ENCODE results near the gene GALNTL6.

The GALNTL6 gene

DNA sequence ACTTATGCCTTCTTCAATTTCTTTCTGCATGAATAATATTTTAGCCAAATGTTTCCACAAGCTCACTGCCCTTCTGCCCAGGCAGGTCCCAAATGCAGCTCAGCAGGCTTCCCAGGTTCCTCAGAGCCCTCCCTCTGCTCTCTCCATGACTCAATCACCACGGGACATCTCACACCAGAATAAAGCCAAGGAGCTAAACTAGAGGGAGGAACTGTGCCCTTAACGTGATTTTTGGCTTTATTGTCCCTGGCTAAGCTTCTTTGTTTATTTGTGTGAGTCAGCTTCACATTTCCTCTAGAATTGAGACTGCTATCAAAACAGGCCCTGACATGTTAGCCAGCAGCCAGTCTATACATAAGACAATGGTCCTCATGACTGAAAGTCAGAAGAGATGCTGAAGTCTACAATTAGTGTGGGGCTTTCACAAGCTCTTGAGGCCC lies 1169.0 kb downstream of the GALNTL6 start:
- no peak for DNase-seq (ENCODE audit: low read depth in 2 of 2)

DNA sequence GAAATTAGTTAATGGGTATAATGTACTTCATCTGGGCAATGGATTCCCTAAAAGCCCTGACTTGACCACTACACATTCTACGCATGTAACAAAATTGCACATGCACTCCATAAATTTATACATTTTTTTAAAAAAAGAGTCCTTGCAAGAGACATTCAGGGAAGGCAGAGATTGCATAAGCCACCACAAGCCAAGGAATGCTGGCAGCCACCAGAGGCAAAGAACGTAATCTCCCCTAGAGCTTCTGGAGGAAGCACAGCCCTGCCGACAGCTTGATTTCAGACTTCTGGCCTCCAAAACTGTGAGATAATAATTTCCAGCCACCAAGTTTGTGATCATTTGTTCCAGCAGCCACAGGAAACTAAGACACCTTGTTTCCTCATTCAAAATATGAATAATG lies 1169.8 kb downstream of the GALNTL6 start:
- no peak for DNase-seq (ENCODE audit: low read depth in 2 of 2)

DNA sequence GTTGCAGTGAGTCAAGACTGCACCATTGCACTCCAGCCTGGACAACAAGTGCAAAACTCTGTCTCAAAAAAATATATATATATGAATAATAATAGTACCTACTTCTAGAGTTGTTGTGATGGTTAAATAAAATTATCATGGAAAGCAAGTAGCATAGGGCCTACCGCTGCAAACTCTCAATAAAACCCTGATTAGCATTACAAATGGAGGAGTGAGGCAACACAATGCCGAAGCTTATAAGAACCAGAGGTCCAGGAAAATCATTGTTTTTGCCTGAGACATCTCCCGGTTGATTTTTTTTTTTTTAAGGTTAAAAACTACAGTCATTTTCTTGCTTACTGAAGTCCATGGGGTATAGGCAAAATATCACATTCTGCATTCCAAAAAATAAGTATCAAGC lies 1170.4 kb downstream of the GALNTL6 start:
- DNase-seq (ENCODE audit: low read depth in 2 of 2) = no peak

- DNase-seq (ENCODE audit: low read depth in 2 of 2) = no peak
Observed at GRCh38 chr4:172985552-172985951, 1172.3 kb downstream of the GALNTL6 start.

- no peak for DNase-seq (ENCODE audit: low read depth in 2 of 2)
Observed at GRCh38 chr4:172986114-172986513, 1172.9 kb downstream of the GALNTL6 start.

- DNase-seq (ENCODE audit: low read depth in 2 of 2) = no peak
Observed at GRCh38 chr4:172989984-172990820, 1177.0 kb downstream of the GALNTL6 start.

GRCh38 chr4:172992648-172993378 lies 1179.6 kb downstream of the GALNTL6 start:
- no peak for DNase-seq (ENCODE audit: low read depth in 2 of 2)

- DNase-seq (ENCODE audit: low read depth in 2 of 2) = no peak
Observed at GRCh38 chr4:172995161-172995560, 1182.0 kb downstream of the GALNTL6 start.

GRCh38 chr4:172995704-172996103 lies 1182.5 kb downstream of the GALNTL6 start:
- DNase-seq (ENCODE audit: low read depth in 2 of 2) = no peak

GRCh38 chr4:172996571-172997216 lies 1183.5 kb downstream of the GALNTL6 start:
- no peak for DNase-seq (ENCODE audit: low read depth in 2 of 2)

DNA sequence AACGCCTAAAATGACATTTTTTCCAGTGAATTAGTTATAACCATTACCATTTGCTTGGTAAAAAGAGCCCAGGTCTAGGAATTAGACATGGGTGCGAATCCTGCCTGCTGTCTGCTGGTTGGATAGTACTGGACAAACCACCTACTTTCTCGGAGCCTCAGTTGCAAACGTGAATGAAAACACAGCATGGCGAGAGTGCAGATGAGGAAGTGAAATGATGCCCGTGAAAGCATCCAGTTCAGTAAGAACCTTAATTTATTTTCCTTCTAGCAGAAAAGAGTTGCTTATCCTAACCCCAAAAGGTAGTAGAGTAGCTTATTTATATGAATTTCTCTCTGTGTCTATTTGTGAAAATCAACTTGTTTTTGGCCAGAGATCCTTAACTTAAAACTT lies 1184.0 kb downstream of the GALNTL6 start:
- no peak for DNase-seq (ENCODE audit: low read depth in 2 of 2)

GRCh38 chr4:172997856-172998255 lies 1184.7 kb downstream of the GALNTL6 start:
- DNase-seq (ENCODE audit: low read depth in 2 of 2) = no peak

DNA sequence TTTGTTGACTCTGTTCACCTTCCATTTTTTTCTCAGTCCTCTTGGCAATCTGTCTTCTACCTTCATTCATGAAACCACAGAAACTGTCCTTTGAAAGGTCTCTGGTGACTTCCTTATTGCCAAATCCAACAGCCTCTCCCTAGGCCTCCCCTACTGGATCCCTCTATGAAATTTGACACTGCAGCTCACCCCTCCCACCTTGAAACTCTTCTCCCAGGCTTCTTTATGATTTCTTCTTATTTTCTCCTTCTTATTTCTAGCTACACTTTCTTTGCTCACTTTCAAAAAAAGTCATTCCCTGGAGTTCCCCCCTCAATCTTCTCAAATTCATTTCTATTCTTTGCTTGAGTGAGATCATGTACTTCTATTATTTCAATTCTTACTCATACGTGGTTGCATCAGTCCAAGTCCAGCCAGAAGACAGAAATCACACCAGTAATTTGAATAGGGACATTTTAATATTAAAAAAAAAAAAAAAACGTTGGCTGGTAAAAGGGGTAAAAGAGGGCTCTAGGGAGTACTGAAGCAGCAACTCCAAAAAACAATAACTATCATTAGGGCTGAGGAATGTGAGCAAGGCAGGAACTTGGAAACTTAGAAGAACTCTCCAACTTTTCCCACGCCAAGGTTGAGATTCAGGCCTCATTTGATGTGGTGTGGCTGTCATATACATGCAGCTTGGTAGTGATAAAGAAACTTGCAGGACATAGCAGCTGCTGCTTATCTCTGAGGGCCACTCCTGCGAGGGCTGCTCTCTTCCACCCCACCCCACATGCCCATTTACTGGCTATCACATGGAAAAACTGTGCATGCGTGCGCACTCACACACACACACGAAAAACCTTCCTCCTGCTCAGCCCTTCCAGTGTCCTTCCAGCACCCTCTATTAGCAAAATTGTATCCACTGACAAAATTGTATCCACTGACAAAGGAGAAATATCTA lies 1185.6 kb downstream of the GALNTL6 start:
- DNase-seq (ENCODE audit: low read depth in 2 of 2) = no peak

DNA sequence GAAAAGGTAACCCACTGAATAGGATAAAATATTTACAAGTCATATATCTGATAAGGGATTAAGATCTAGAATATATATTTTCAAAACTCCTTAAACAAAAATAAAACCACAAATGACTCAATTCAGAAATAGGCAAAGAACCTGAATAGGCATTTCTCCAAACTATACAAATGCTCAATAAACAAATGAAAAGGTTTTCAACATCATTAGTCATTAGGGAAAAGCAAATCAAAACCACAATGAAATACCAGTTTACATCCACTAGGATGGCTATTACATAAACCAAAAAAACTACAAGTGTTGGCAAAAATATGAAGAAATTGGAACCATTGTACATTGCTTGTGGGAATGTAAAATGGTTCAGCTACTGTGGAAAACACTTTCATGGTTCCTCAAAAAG lies 1188.4 kb downstream of the GALNTL6 start:
- no peak for DNase-seq (ENCODE audit: low read depth in 2 of 2)

- DNase-seq (ENCODE audit: low read depth in 2 of 2) = no peak
Observed at GRCh38 chr4:173002830-173003561, 1189.8 kb downstream of the GALNTL6 start.

DNA sequence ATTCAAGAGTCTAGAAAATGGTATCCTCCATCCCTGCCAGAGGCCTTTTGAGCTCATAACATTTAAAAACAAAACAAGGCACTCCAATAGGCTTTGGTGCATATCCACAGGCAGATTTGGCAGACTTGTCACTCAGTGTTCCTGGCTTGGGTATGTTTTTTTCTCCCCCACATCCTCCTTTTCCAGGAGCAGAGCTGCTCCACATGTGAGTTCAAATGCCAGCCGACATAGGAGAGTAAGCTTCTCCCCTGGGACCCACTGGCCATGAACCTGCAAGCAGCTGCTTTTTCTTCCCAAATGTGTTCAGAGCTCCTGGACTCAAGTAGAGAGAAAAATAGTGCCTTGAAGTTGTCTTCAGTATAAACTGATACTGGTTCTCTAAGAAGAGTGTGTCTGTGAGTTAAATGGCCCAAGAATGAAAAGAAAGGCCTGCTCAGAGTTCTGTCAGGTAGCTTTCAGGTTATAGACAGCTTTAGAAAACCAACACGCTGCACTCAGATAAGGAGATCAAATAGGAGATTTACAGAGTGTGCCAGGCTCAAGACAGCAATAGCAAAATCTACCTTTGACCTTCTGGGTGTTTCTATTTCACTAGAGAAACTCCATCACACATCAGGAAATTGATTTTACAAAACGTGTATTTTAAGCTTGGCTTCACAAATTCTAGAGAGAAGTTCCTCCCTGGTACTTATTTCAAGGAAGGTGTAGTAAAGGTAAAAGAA lies 1192.9 kb downstream of the GALNTL6 start:
- no peak for DNase-seq (ENCODE audit: low read depth in 2 of 2)

- no peak for DNase-seq (ENCODE audit: low read depth in 2 of 2)
Observed at GRCh38 chr4:173008436-173008835, 1195.2 kb downstream of the GALNTL6 start.

DNA sequence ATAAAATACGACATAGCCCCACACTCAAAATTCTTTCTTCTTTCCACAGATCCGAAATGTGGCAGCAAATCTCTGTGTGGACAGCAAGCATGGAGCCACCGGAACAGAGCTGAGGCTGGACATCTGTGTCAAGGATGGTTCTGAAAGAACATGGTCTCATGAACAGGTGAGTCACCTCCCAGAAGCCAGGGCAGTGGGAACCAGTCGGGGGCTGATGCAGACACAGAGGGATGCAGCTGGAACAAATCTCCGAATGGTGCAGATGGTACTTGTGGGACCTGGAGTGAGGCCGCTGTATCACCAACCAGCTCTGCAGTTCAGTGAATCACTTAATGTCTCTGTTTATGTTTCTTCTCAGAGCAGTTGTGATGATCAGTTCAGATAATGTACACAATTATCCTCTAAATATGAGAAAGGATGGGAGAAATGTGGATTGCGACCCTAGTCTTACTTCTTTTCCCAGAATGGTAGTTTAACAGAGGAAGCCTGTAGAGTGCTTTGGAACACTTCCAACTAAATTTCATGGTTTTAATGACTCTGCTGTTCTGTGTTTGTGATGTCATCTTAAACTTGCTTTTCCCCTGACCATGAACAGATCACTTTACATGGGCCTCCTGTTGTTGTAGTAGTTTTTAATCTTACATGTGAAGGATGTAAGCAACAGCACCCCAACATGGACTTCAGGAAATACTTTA lies 1196.1 kb downstream of the GALNTL6 start:
- DNase-seq (ENCODE audit: low read depth in 2 of 2) = no peak

GRCh38 chr4:173012608-173013007 lies 1199.4 kb downstream of the GALNTL6 start:
- DNase-seq (ENCODE audit: low read depth in 2 of 2) = no peak

Data from stimulated activated CD4-positive, alpha-beta T cell treated with anti-CD3 and anti-CD28 coated beads, Interleukin-15, amount 100 ng/mL, for 48 hours (primary cell).